Stimulated activated memory B cell treated with anti-CD40 and anti-IgM and Interleukin-4, amounts not matched to agents 10 μg/mL and 1 μg/mL and 100 μg/mL, for 72 hours (primary cell): ENCODE measurements around the gene COX15.
A peak's percentile ranks its signal among the peaks of the same experiment; 100 is the strongest.

Source experiments
- ATAC-seq: fragments of 150-1000 bp; cut with Tn5 transposase; 2 replicates; pipeline ENCODE4 v1.10.0; 2021
- H3K27ac Mint-ChIP-seq: one replicate; pipeline ENCODE4 v1.8.0; 2022; ENCODE audit warnings: mild to moderate bottlenecking, mixed read lengths
- H3K27me3 Mint-ChIP-seq: one replicate; pipeline ENCODE4 v1.8.0; 2022; ENCODE audit warnings: mixed read lengths
- H3K36me3 Mint-ChIP-seq: one replicate; pipeline ENCODE4 v1.8.0; 2022; ENCODE audit warnings: mixed read lengths
- H3K4me1 Mint-ChIP-seq: one replicate; pipeline ENCODE4 v1.8.0; 2022; ENCODE audit warnings: mixed read lengths
- H3K4me3 Mint-ChIP-seq: one replicate; pipeline ENCODE4 v1.8.0; 2022; ENCODE audit warnings: mild to moderate bottlenecking, moderate library complexity, mixed read lengths
- H3K9me3 Mint-ChIP-seq: one replicate; pipeline ENCODE4 v1.8.0; 2022; ENCODE audit warnings: mixed read lengths

COX15 gene

DNA sequence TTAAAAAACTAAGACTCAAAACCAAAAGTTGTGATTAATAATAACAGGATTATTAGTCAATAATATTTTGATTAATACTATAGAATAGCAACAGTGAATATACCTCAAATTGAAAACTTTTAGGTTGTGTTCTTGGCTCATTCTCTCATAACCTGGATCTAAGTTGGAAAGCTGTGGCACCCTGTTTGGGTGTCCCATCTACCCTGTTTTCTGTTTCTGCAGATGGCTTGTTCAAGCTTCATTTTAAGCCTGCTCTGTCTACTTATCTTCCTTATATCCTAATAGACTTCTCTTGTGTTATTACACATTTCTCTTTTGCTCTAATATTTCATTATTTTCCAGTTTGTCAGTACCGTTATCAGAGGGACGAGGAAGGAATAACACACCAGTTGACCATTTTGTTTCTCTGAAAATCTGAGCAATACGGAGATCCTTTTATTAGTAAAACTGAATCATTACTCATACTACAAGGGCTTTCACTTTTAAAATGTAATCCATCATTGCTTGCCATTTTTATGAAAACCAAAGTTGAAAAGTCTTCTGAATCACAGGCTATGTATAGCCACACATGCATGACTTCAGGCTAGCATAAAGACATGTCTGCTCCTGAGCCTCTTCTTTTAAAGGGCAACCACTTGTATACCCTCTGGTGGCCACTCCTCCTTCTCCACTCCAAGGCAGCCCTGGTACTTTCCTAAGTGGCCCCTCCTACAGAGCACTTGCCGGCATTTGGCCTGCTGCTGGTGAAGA lies 22.3 kb downstream of the COX15 start:
- Mint-ChIP-seq H3K36me3 (peaks cover 53% of the 10 kb centered on the region), H3K4me3 (no peak overlapping the region), H3K4me1 (peaks cover 7% of the 10 kb centered on the region), H3K9me3 (no peaks in the 10 kb centered on the region), H3K27ac (peak overlapping the region; percentile 12), H3K27me3 (no peaks in the 10 kb centered on the region)
- ATAC-seq, result no peak

DNA sequence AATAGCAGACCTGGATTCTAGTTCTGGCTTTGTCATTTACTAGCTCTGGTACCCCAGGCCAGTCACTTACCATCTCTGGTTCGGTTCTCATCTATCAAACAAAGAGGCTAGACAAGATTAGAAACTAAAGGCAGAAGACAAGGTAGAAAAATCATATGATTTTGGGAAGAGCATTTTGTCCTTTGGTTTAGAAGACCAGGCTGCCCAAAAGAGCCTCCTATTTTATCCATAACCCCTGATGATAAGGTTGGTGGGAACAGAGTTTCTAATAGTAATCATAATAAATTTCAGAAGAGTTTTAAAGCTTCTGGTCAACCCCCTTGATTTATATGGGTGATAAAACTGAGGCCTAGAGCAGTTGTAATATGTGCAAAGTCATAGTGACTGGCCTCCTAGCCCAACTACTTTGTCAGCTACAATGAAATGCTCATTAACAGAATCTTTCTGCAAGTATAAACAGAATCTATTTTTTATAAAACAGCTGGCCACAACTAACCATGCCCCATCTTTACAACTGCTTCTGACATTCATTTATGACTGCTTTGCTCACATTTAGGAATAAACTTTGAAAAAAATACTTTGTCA lies 23.4 kb downstream of the COX15 start:
- peaks cover 57% of the 10 kb centered on the region for H3K36me3 Mint-ChIP-seq
- H3K27ac Mint-ChIP-seq, result no peak overlapping the region
- H3K9me3 Mint-ChIP-seq, result no peaks in the 10 kb centered on the region
- H3K4me1 Mint-ChIP-seq, result peaks cover 7% of the 10 kb centered on the region
- H3K4me3 Mint-ChIP-seq, result no peak overlapping the region
- no peak for ATAC-seq
- H3K27me3 Mint-ChIP-seq, result no peaks in the 10 kb centered on the region

DNA sequence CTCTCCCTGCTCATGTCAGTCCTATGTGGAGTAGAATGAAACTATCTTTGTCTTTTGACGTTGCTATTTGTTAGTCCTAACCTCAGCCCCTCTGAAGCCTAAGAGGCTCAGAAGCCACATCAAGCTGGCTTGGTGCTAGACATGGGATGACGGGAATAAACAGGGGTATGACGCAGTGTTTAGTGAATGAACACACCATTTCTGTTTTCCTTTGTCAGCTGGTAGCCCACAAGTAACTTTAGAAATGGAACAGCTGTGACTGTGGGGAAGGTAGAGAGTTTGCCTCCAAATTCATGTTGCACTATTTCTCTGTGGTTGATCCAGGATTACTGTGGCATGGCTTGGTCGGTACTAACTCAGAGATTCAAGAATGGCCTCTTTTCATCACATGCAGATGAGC lies 31.3 kb downstream of the COX15 start:
- no peaks in the 10 kb centered on the region for H3K4me1 Mint-ChIP-seq
- no peak for ATAC-seq
- H3K27ac Mint-ChIP-seq, result no peak overlapping the region
- peaks cover 75% of the 10 kb centered on the region for H3K36me3 Mint-ChIP-seq
- no peaks in the 10 kb centered on the region for H3K27me3 Mint-ChIP-seq
- H3K4me3 Mint-ChIP-seq, result no peak overlapping the region
- no peaks in the 10 kb centered on the region for H3K9me3 Mint-ChIP-seq

DNA sequence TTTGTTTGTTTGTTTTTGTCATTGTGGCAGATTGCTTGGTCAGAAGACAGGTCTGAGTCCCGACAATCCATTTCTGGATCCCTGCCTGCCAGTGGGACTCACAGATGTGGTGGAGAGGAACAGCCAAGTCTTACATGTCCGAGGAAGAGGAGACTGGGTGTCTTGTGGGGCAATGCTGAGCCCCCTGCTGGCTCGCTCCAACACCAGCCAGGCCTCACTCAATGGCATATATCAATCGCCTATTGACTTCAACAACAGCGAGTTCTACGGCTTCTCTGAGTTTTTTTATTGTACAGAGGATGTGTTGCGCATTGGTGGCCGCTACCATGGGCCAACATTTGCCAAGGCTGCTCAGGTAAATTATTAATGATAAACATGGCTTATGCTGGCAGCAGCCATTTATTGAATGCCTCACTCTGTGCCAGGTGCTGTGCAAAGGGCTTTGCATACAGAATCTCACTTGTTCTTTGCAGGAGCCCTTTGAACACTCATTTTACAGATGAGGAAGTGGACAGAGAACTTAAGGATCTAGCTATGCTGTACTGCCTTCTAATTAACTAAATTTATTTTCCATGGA lies 33.3 kb downstream of the COX15 start:
- Mint-ChIP-seq H3K27ac (no peak overlapping the region), H3K4me1 (no peaks in the 10 kb centered on the region), H3K36me3 (peaks cover 66% of the 10 kb centered on the region), H3K27me3 (no peaks in the 10 kb centered on the region), H3K4me3 (no peak overlapping the region), H3K9me3 (no peaks in the 10 kb centered on the region)
- ATAC-seq, result no peak

DNA sequence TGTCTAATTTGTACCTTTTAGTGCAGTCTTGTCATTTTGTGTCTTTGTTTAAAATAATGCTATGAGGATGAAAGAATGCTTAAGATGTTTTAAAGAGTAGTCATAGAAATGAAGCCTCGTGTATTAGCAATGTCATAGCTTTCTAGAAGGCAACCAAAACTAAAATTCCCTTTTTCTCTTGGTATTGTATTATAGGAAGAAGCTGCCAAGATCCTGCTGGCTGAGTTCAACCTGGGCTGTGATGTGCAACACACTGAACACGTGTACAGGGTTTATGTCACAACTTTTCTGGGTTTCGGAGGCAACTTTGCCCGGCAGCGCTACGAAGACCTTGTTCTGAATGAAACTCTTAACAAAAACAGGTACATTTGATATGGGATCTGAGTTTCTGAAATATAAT lies 36.2 kb downstream of the COX15 start:
- no peak for ATAC-seq
- Mint-ChIP-seq H3K9me3 (no peaks in the 10 kb centered on the region), H3K4me1 (no peaks in the 10 kb centered on the region), H3K27me3 (no peaks in the 10 kb centered on the region), H3K36me3 (peaks cover 66% of the 10 kb centered on the region), H3K27ac (no peak overlapping the region), H3K4me3 (no peak overlapping the region)

DNA sequence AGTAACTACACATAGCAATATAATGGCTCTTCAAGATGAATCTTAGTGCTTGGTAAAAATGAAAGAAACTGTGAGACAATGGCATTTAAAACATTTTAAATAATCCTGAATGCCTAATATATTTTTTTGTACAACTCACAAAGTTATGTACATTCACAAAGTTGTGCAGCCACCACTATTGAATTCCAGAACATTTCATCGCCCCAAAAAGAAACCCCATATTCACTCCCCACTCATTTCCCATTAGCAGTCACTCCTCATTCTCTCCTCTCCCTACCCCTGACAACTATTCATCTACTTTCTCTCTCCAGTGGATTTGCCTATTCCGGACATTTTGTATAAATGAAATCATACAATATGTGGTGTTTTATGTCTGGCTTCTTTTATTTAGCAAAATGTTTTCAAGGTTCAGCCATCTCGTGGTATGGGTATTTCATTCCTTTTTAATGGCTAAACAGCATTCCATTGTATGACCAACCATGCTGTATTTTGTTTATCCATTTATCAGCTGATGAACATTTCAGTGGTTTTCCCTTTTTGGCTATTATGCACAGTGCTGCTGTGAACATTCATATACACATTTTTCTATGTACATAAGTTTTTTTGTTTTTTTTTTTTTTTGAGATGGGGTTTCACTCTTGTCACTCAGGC lies 37.9 kb downstream of the COX15 start:
- no peak overlapping the region for H3K4me3 Mint-ChIP-seq
- H3K36me3 Mint-ChIP-seq, result peaks cover 53% of the 10 kb centered on the region
- no peak overlapping the region for H3K27ac Mint-ChIP-seq
- H3K4me1 Mint-ChIP-seq, result no peaks in the 10 kb centered on the region
- H3K9me3 Mint-ChIP-seq, result no peaks in the 10 kb centered on the region
- no peak for ATAC-seq
- H3K27me3 Mint-ChIP-seq, result no peaks in the 10 kb centered on the region

DNA sequence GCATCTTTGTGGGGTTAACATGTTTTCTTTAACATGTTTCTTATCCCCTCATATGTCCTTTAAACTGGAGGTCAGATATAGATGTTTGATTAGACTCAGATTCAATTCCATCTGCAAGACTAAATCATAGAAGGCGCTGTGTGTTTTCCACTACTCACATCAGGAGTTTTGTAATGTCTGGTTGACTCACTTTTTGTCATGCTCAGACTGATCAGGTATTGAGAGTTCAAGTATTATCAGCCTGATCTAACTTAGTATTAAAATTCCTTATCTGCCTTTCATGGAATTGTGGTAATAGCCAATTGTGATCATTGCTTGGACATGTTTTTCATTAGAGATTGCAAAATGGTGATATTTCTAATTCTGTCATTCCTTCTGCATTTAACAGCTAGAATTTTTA lies 42.5 kb downstream of the COX15 start:
- Mint-ChIP-seq H3K4me3 (no peak overlapping the region), H3K9me3 (no peaks in the 10 kb centered on the region), H3K36me3 (peaks cover 31% of the 10 kb centered on the region), H3K27me3 (no peaks in the 10 kb centered on the region), H3K4me1 (peaks cover 14% of the 10 kb centered on the region), H3K27ac (no peak overlapping the region)
- ATAC-seq, result no peak

DNA sequence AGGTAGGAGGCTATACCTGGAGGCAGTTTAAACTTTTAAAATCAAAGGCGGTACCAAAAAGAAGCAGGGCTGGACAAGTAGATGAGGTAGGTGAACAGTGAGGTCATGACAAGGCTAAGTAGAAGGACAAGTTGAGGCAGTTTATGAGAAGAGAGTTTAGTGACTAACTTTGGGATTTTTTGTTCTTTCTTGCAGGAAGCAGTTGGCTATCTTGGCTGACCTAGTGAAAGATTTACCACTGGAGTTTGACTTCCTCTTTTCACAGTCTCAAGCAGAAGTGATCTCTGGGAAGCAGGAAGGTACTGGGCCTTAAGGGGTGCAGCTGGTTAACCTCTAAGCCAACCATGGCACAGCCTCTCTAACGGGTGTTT lies 46.3 kb downstream of the COX15 start:
- ATAC-seq, result peak; percentile 61
- Mint-ChIP-seq H3K27ac (peak overlapping the region; percentile 16), H3K27me3 (no peaks in the 10 kb centered on the region)

DNA sequence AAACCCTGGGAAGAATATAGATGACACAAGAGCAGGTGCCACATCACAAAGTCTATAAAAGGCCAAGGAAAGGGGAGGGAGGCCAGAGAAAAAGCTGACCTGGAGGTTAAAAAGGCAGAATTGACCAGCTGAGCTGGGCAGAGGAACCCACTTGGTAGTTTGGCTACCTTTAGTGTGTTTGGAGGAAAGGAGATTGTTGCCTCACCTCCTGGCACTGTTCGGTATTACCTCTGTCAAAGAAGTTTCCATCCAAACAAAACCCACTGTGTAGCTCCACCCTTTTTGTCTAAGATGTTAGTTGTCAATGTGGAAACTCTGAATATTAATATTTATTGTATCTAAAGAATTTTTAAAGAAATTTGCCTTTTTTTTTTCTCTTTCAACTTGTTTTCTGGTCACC lies 49.2 kb downstream of the COX15 start:
- H3K27ac Mint-ChIP-seq, result no peak overlapping the region
- H3K9me3 Mint-ChIP-seq, result no peaks in the 10 kb centered on the region
- H3K4me1 Mint-ChIP-seq, result peaks cover 14% of the 10 kb centered on the region
- H3K36me3 Mint-ChIP-seq, result peaks cover 23% of the 10 kb centered on the region
- H3K27me3 Mint-ChIP-seq, result no peaks in the 10 kb centered on the region
- ATAC-seq, result no peak
- H3K4me3 Mint-ChIP-seq, result no peak overlapping the region

More for the DNA sequence above, 46.3 kb downstream of the COX15 start:
- peaks cover 14% of the 10 kb centered on the region for H3K4me1 Mint-ChIP-seq
- H3K36me3 Mint-ChIP-seq, result peaks cover 18% of the 10 kb centered on the region
- no peak overlapping the region for H3K4me3 Mint-ChIP-seq
- H3K9me3 Mint-ChIP-seq, result no peaks in the 10 kb centered on the region
